ENCODE results near the gene ARL13B. TPM values are rescaled to one million over a fixed set of nuclear protein-coding genes. Genes with fewer than 3 reads are reported as not detected.

ARL13B gene
- total RNA-seq, 1 donor from 2014 or later: 12.1 TPM

DNA sequence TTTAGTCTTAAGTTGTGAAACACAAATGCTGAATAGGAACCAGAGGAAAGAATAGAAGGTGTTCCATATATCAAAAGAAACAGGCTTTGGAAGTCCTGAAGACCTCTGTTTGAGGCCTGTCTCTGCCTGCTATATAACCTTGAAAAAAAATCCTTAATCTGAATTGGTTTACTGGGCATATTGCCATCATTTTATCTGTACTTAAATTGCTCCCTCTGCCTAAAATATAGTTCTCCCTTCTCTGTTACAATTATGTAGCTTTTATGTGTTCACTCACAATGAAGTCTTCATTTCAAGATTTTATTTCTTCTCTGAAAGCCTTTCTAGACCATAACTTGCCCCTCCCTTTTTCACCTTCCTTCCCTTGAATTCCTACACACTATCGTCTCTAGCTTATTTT is 21.2 kb downstream of the ARL13B start:
- Mint-ChIP-seq H3K36me3 (ENCODE audit: unreplicated experiment) (peaks cover 4% of the 10 kb centered on the region), H3K27me3 (ENCODE audit: unreplicated experiment) (no peaks in the 10 kb centered on the region), H3K4me1 (ENCODE audit: low read depth, unreplicated experiment) (no peaks in the 10 kb centered on the region), H3K4me3 (ENCODE audit: unreplicated experiment) (no peak overlapping the region), H3K27ac (ENCODE audit: unreplicated experiment) (no peak overlapping the region), H3K9me3 (ENCODE audit: unreplicated experiment) (no peaks in the 10 kb centered on the region)
- TF ChIP-seq CTCF (IDR thresholded peaks at IDR 0.05; ENCODE audit: partially characterized antibody, unreplicated experiment): no peak
- no peak for DNase-seq

DNA sequence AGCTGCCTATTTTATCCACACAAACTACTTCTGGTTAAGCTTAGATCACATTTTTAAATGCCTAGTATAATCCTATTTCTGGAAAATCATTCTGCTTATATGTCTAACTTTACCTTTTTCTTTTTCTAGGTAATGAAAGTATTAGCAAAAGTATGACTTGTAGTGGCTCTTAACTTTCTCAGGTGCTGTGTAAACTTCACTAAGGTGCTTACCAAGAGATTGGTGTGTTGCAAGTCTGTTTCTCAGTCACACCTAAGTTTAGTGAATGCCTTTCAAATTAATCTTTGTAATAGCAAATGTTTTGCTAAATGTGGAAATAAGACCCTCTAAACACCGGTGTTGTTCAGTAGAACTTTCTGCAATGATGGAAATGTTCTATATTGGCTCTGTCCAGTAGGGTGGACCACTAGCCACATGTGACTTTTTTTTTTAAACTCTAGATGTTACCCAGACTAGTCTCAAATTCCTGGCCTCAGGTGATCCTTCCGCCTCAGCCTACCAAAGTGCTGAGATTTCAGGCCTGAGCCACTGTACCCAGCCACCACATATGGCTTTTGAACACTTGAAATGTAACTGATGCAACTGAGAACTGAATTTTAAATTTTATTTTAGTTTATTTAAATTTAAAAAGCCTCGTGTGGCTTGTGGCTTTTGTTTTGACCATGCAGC is 22.0 kb downstream of the ARL13B start:
- H3K4me3 Mint-ChIP-seq (ENCODE audit: unreplicated experiment): no peak overlapping the region
- peaks cover 2% of the 10 kb centered on the region for H3K27me3 Mint-ChIP-seq (ENCODE audit: unreplicated experiment)
- no peak for DNase-seq
- H3K4me1 Mint-ChIP-seq (ENCODE audit: low read depth, unreplicated experiment): no peaks in the 10 kb centered on the region
- no peak overlapping the region for H3K27ac Mint-ChIP-seq (ENCODE audit: unreplicated experiment)
- no peak for TF ChIP-seq CTCF (IDR thresholded peaks at IDR 0.05; ENCODE audit: partially characterized antibody, unreplicated experiment)
- H3K36me3 Mint-ChIP-seq (ENCODE audit: unreplicated experiment): peaks cover under 1% of the 10 kb centered on the region
- H3K9me3 Mint-ChIP-seq (ENCODE audit: unreplicated experiment): no peaks in the 10 kb centered on the region

- Mint-ChIP-seq H3K4me3 (ENCODE audit: unreplicated experiment) (no peak overlapping the region), H3K27me3 (ENCODE audit: unreplicated experiment) (peaks cover 2% of the 10 kb centered on the region), H3K9me3 (ENCODE audit: unreplicated experiment) (no peaks in the 10 kb centered on the region), H3K4me1 (ENCODE audit: low read depth, unreplicated experiment) (no peaks in the 10 kb centered on the region), H3K36me3 (ENCODE audit: unreplicated experiment) (no peaks in the 10 kb centered on the region), H3K27ac (ENCODE audit: unreplicated experiment) (no peak overlapping the region)
- TF ChIP-seq CTCF (IDR thresholded peaks at IDR 0.05; ENCODE audit: partially characterized antibody, unreplicated experiment): peak; percentile 56
- DNase-seq: no peak
Observed at GRCh38 chr3:94004301-94004910, 24.5 kb downstream of the ARL13B start.

DNA sequence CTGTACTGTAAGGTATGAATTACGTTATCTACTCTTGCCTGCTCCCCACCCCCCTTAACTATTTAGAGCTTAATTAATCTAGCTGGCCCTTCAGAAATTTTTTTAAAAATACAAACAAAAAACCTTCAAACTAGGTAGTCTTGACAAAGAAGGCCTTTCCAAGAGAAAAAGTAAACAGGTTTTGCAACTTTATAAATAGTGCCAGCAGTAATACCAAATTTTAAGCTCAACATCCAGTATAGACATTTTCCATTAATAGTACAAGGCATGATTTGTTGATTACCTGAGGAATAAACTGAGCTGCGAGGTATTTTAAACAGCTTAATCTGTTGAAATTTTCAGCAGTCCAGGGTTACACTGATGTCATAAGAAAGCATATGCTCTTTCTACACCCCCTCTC is 28.3 kb downstream of the ARL13B start:
- Mint-ChIP-seq H3K27me3 (ENCODE audit: unreplicated experiment) (peaks cover 2% of the 10 kb centered on the region), H3K4me3 (ENCODE audit: unreplicated experiment) (no peak overlapping the region), H3K9me3 (ENCODE audit: unreplicated experiment) (no peaks in the 10 kb centered on the region), H3K36me3 (ENCODE audit: unreplicated experiment) (no peaks in the 10 kb centered on the region), H3K27ac (ENCODE audit: unreplicated experiment) (no peak overlapping the region), H3K4me1 (ENCODE audit: low read depth, unreplicated experiment) (no peaks in the 10 kb centered on the region)
- no peak for TF ChIP-seq CTCF (IDR thresholded peaks at IDR 0.05; ENCODE audit: partially characterized antibody, unreplicated experiment)
- DNase-seq: no peak

- DNase-seq: no peak
- Mint-ChIP-seq H3K27ac (ENCODE audit: unreplicated experiment) (no peak overlapping the region), H3K4me1 (ENCODE audit: low read depth, unreplicated experiment) (no peaks in the 10 kb centered on the region), H3K36me3 (ENCODE audit: unreplicated experiment) (no peaks in the 10 kb centered on the region), H3K27me3 (ENCODE audit: unreplicated experiment) (peaks cover 2% of the 10 kb centered on the region), H3K4me3 (ENCODE audit: unreplicated experiment) (no peak overlapping the region), H3K9me3 (ENCODE audit: unreplicated experiment) (no peaks in the 10 kb centered on the region)
- TF ChIP-seq CTCF (IDR thresholded peaks at IDR 0.05; ENCODE audit: partially characterized antibody, unreplicated experiment): no peak
Observed at GRCh38 chr3:94009608-94010007, 29.7 kb downstream of the ARL13B start.
